NCI-H446 (cell line): ENCODE results near the gene NDC80.

Source experiments
- DNase-seq, 2 experiments: peaks; one replicate each; lab custom pipeline; 2025; lab: John Stamatoyannopoulos, UW

The NDC80 gene

GRCh38 chr18:2557536-2557935 is 13.8 kb upstream of the NDC80 start:
- DNase-seq = no peak

- DNase-seq = no peak
These were observed 12.1 kb upstream of the NDC80 start for GRCh38 chr18:2559249-2559648.

GRCh38 chr18:2564373-2564772 is 7.0 kb upstream of the NDC80 start:
- no peak for DNase-seq

- no peak for DNase-seq
These were observed 3.2 kb upstream of the NDC80 start for GRCh38 chr18:2568129-2568528.

- DNase-seq = no peak
These were observed 2.8 kb upstream of the NDC80 start for GRCh38 chr18:2568605-2569004.

GRCh38 chr18:2569338-2570207 is 1.8 kb upstream of the NDC80 start:
- DNase-seq = no peak

GRCh38 chr18:2570772-2571199 is 571 bp upstream of the NDC80 start:
- DNase-seq = peak in 1 of 2 experiments; percentile 67

GRCh38 chr18:2572171-2572569 is 813 bp downstream of the NDC80 start:
- DNase-seq = no peak

- no peak for DNase-seq
These were observed 1.5 kb downstream of the NDC80 start for GRCh38 chr18:2572892-2573291.

GRCh38 chr18:2573408-2573807 is 2.1 kb downstream of the NDC80 start:
- DNase-seq = no peak

- DNase-seq = no peak
These were observed 16.4 kb downstream of the NDC80 start for GRCh38 chr18:2587788-2588187.

- DNase-seq = no peak
These were observed 17.4 kb downstream of the NDC80 start for GRCh38 chr18:2588666-2589344.

- DNase-seq = no peak
These were observed 18.1 kb downstream of the NDC80 start for GRCh38 chr18:2589345-2590068.

- no peak for DNase-seq
These were observed 18.9 kb downstream of the NDC80 start for GRCh38 chr18:2590303-2590702.

- DNase-seq = no peak
These were observed 26.3 kb downstream of the NDC80 start for GRCh38 chr18:2597639-2598038.

GRCh38 chr18:2602844-2603243 is 31.5 kb downstream of the NDC80 start:
- DNase-seq = no peak

GRCh38 chr18:2606335-2606734 is 35.0 kb downstream of the NDC80 start:
- DNase-seq = no peak

- DNase-seq = no peak
These were observed 38.2 kb downstream of the NDC80 start for GRCh38 chr18:2609604-2610003.

GRCh38 chr18:2610549-2610948 is 39.2 kb downstream of the NDC80 start:
- no peak for DNase-seq

GRCh38 chr18:2612996-2613395 is 41.6 kb downstream of the NDC80 start:
- DNase-seq = no peak

- no peak for DNase-seq
These were observed 46.1 kb downstream of the NDC80 start for GRCh38 chr18:2617401-2617998.

- DNase-seq = no peak
These were observed 46.7 kb downstream of the NDC80 start for GRCh38 chr18:2618009-2618408.
